Spleen (tissue), 11 donors: ENCODE measurements around the gene EI24. TPM values are rescaled to one million over a fixed set of nuclear protein-coding genes. Genes with fewer than 3 reads are reported as not detected.
A peak's percentile ranks its signal among the peaks of the same experiment; 100 is the strongest.

Source experiments
- DNase-seq: peaks from one replicate; pipeline ENCODE4 v3.0.0-alpha.2; 2020
- H3K27ac ChIP-seq, 8 donors: fragments of 200-600 bp; sonication (generic) in 7 of 8; 1 replicate in 4 of 8; 2 replicates in 4 of 8; pipeline versions ENCODE4 v1.5.0 to v1.8.0; 2016 to 2021; ENCODE audit warnings: inconsistent platforms in 4 of 8, mild to moderate bottlenecking in 4 of 8, moderate library complexity in 1 of 8
- H3K27me3 ChIP-seq, 7 donors: fragments of 200-600 bp; sonication (generic) in 6 of 7; replicated peaks in 1 of 7; 1 replicate in 4 of 7; 2 replicates in 3 of 7; pipeline versions ENCODE4 v1.5.0 to v1.8.0; 2016 to 2021; ENCODE audit warnings: inconsistent platforms in 3 of 7, mild to moderate bottlenecking in 1 of 7
- H3K36me3 ChIP-seq, 6 donors: fragments of 200-600 bp; sonication (generic) in 5 of 6; 1 replicate in 4 of 6; 2 replicates in 2 of 6; pipeline versions ENCODE4 v1.5.0 to v1.8.0; 2016 to 2021; ENCODE audit warnings: inconsistent platforms in 2 of 6
- H3K4me1 ChIP-seq, 6 donors: fragments of 200-600 bp; sonication (generic) in 5 of 6; 1 replicate in 3 of 6; 2 replicates in 3 of 6; pipeline versions ENCODE4 v1.5.0 to v1.8.0; 2016 to 2021; ENCODE audit warnings: inconsistent platforms in 3 of 6
- H3K4me3 ChIP-seq, 8 donors: fragments of 200-600 bp; sonication (generic) in 7 of 8; 1 replicate in 4 of 8; 2 replicates in 4 of 8; pipeline versions ENCODE4 v1.5.0 to v1.8.0; 2016 to 2021; ENCODE audit warnings: inconsistent platforms in 4 of 8, mild to moderate bottlenecking in 4 of 8, moderate library complexity in 2 of 8
- H3K9me3 ChIP-seq, 8 donors: fragments of 200-600 bp; sonication (generic) in 7 of 8; 1 replicate in 4 of 8; 2 replicates in 4 of 8; pipeline versions ENCODE4 v1.5.0 to v1.8.0; 2016 to 2021; ENCODE audit warnings: inconsistent platforms in 4 of 8
- CTCF ChIP-seq, 11 experiments: fragments of 200-600 bp in 7 of 11; fragments of 450-650 bp in 4 of 11; sonication (generic) in 4 of 11; IDR thresholded peaks in 8 of 11; conservative IDR thresholded peaks in 3 of 11; 1 replicate in 7 of 11; 2 replicates in 4 of 11; pipeline versions ENCODE4 v1.4.0 to v1.8.0; 2016 to 2021; ENCODE audit warnings: antibody characterized with exemption in 11 of 11, inconsistent platforms in 4 of 11, mild to moderate bottlenecking in 1 of 11
- POLR2A ChIP-seq, 3 donors: fragments of 450-650 bp; IDR thresholded peaks; one replicate each; pipeline ENCODE4 v1.5.1; 2017; ENCODE audit warnings: antibody characterized with exemption in 3 of 3, mild to moderate bottlenecking in 1 of 3
- POLR2AphosphoS5 ChIP-seq, 3 donors: sonication (generic); formaldehyde crosslinking; IDR thresholded peaks; one replicate each; pipeline ENCODE4 v1.5.1; 2017; ENCODE audit warnings: antibody characterized with exemption in 3 of 3
- WGBS, 5 donors: extraction: QIAGEN DNeasy Blood & Tissue Kit in 3 of 5; methylation state at CpG; one replicate each; pipeline versions ENCODE4 v1.1.5 to v1.1.7; 2013 to 2018; 5-methylcytosine and 5-hydroxymethylcytosine counted together
- intact Hi-C: fragments of 100-400 bp; cut with DNase I; formaldehyde crosslinking; loops from one replicate; pipeline ENCODE4 v1.15.0; 2023; ENCODE audit warnings: low total_unique reads
- polyA plus RNA-seq, 3 donors: library from polyadenylated mRNA; stranded (reverse); fragments of 200-250 nt; gene quantifications; one replicate each; pipeline ENCODE4 v1.2.1, GENCODE V29; 2013
- total RNA-seq, 7 donors: library from RNA; depleted of rRNA in 3 of 7; stranded (reverse); fragments of >200 nt in 3 of 7; fragmentation: NEBNext Ultra II Directional in 4 of 7; extraction: Animal tissue kit (Norgen Biotek cat#: 25700) in 4 of 7; gene quantifications; one replicate each; pipeline versions ENCODE4 v1.1.0 to v1.2.1, GENCODE V29; 2016 to 2021
- donor health status: healthy with polysubstance abuse.
- donor health status: DM: no; HTN: no; CAD: no; lungs with moderate emphysema.
- donor health status: DM: no; HTN: no; CAD: no.
- donor health status: Bipolar disorder and iron deficiency.
- donor health status: healthy.
- donor health status: DM: no; HTN: no; CAD: no.
- donor health status: DM: yes; HTN: yes; CAD: no.

Gene EI24
- total and polyA plus RNA-seq, 10 donors: 15.5 to 71.3 (median 41.4) TPM

GRCh38 chr11:125586623-125587022 lies 17.3 kb downstream of the EI24 start:
- 65 to 85% (median 75%) methylated on average over 3 of the region's 3 CpGs for WGBS, 5 donors
- intact Hi-C loops: no loop called here
- no peak for TF ChIP-seq POLR2AphosphoS5 (IDR thresholded peaks at IDR 0.05)
- Histone ChIP-seq H3K27me3 (no peaks in the 10 kb centered on the region), H3K4me1 (peaks cover 3 to 11% (median 8%) of the 10 kb centered on the region in 6 donors), H3K36me3 (peaks cover 7 to 40% (median 32%) of the 10 kb centered on the region in 6 donors), H3K4me3 (no peak overlapping the region), H3K27ac (no peak overlapping the region), H3K9me3 (no peaks in the 10 kb centered on the region)
- no peak for DNase-seq

GRCh38 chr11:125587480-125587879 lies 18.2 kb downstream of the EI24 start:
- intact Hi-C loops: no loop called here
- Histone ChIP-seq H3K9me3 (no peaks in the 10 kb centered on the region), H3K4me3 (no peak overlapping the region), H3K27me3 (no peaks in the 10 kb centered on the region), H3K27ac (no peak overlapping the region), H3K36me3 (peaks cover 7 to 32% (median 24%) of the 10 kb centered on the region in 6 donors), H3K4me1 (peaks cover 3 to 12% (median 9%) of the 10 kb centered on the region in 6 donors)
- DNase-seq: no peak
- 96 to 100% (median 97%) methylated on average over 1 of the region's 1 CpG for WGBS, 5 donors
- TF ChIP-seq CTCF (IDR thresholded peaks at IDR 0.05 in 8 of 11, conservative IDR thresholded peaks at IDR 0.05 in 3 of 11): no peak
- TF ChIP-seq POLR2AphosphoS5 (IDR thresholded peaks at IDR 0.05): no peak
- no peak for TF ChIP-seq POLR2A (IDR thresholded peaks at IDR 0.05)

GRCh38 chr11:125588505-125588904 lies 19.2 kb downstream of the EI24 start:
- peaks cover 0 to 22% (median 13%) of the 10 kb centered on the region in 6 donors for H3K36me3 ChIP-seq
- peaks cover 5 to 20% (median 14%) of the 10 kb centered on the region in 6 donors for H3K4me1 ChIP-seq
- WGBS, 5 donors: 62 to 81% (median 66%) methylated on average over 3 of the region's 3 CpGs
- H3K27ac ChIP-seq: no peak overlapping the region
- no peak for TF ChIP-seq POLR2A (IDR thresholded peaks at IDR 0.05)
- TF ChIP-seq POLR2AphosphoS5 (IDR thresholded peaks at IDR 0.05): no peak
- no peak for TF ChIP-seq CTCF (IDR thresholded peaks at IDR 0.05 in 8 of 11, conservative IDR thresholded peaks at IDR 0.05 in 3 of 11)
- no peaks in the 10 kb centered on the region for H3K27me3 ChIP-seq
- H3K4me3 ChIP-seq: no peak overlapping the region
- no peak for DNase-seq
- intact Hi-C loops: no loop called here
- H3K9me3 ChIP-seq: no peaks in the 10 kb centered on the region

GRCh38 chr11:125591649-125592304 lies 22.5 kb downstream of the EI24 start:
- peaks cover 20 to 53% (median 41%) of the 10 kb centered on the region in 6 donors for H3K4me1 ChIP-seq
- no peaks in the 10 kb centered on the region for H3K27me3 ChIP-seq
- H3K9me3 ChIP-seq: no peaks in the 10 kb centered on the region
- H3K36me3 ChIP-seq: peaks cover 0 to 14% (median under 1%) of the 10 kb centered on the region in 6 donors
- TF ChIP-seq CTCF (IDR thresholded peaks at IDR 0.05 in 8 of 11, conservative IDR thresholded peaks at IDR 0.05 in 3 of 11) (no peak), POLR2AphosphoS5 (IDR thresholded peaks at IDR 0.05) (peak in 2 of 3 donors; percentile 30 to 52)
- H3K27ac ChIP-seq: peak overlapping the region; percentile 96 to 100 (median 98)
- H3K4me3 ChIP-seq: peak overlapping the region; percentile 50 to 97 (median 80)
- intact Hi-C loops: no loop called here
- DNase-seq: peak; percentile 90
- 0 to 2% (median 1%) methylated on average over 27 to 30 of the region's 30 CpGs for WGBS, 5 donors
